C4-2B (cell line): ENCODE results near the gene S100A10.

Experiments used
- ZFX ChIP-seq: fragments of 450-650 bp; IDR thresholded peaks from 2 replicates; pipeline ENCODE4 v1.6.1; 2017
- TF ChIP-seq, protein P1 (sequence below): fragments of 450-650 bp; conservative IDR thresholded peaks from 2 replicates; pipeline ENCODE4 v1.5.1; 2017; ENCODE audit warnings: mild to moderate bottlenecking

DNA sequence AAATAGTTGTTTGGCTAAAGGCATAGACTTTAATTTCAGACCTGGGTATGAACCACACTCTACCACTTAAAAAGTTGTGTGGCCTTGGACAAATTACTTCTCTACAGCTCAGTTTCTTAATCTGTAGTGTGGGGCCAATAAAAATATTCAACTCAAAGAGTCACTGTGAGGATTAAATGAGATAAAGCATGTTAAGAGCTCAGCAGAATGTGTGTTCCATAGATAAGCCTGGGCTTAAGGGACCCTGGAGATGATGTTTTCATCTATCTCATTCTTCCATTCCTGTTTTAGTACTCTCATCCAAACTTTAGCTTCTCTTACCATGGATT, 17.7 kb downstream of the S100A10 start:
- TF ChIP-seq, protein P1, sequence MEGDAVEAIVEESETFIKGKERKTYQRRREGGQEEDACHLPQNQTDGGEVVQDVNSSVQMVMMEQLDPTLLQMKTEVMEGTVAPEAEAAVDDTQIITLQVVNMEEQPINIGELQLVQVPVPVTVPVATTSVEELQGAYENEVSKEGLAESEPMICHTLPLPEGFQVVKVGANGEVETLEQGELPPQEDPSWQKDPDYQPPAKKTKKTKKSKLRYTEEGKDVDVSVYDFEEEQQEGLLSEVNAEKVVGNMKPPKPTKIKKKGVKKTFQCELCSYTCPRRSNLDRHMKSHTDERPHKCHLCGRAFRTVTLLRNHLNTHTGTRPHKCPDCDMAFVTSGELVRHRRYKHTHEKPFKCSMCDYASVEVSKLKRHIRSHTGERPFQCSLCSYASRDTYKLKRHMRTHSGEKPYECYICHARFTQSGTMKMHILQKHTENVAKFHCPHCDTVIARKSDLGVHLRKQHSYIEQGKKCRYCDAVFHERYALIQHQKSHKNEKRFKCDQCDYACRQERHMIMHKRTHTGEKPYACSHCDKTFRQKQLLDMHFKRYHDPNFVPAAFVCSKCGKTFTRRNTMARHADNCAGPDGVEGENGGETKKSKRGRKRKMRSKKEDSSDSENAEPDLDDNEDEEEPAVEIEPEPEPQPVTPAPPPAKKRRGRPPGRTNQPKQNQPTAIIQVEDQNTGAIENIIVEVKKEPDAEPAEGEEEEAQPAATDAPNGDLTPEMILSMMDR: no peak
- no peak for TF ChIP-seq ZFX
